Liver (tissue), 9 donors: ENCODE measurements around the gene MYOM1. TPM values are rescaled to one million over a fixed set of nuclear protein-coding genes. Genes with fewer than 3 reads are reported as not detected.

ENCODE experiments used
- DNase-seq: peaks from one replicate; pipeline ENCODE4 v3.0.0-alpha.2; 2017; ENCODE audit warnings: low spot score
- H3K27ac ChIP-seq, 2 donors: one replicate each; pipeline ENCODE4 v1.7.0; 2013; ENCODE audit warnings: inconsistent platforms in 2 of 2, low read length in 2 of 2, control low read depth in 1 of 2, low read depth in 1 of 2, mild to moderate bottlenecking in 1 of 2
- H3K27me3 ChIP-seq, 4 donors: one replicate each; pipeline versions ENCODE4 v1.6.1 to v1.7.0; 2013; ENCODE audit warnings: low read length in 3 of 4, inconsistent platforms in 1 of 4, mild to moderate bottlenecking in 1 of 4, moderate library complexity in 1 of 4; ENCODE audit not compliant: control insufficient read depth in 4 of 4, insufficient read depth in 4 of 4
- H3K36me3 ChIP-seq, 4 donors: one replicate each; pipeline versions ENCODE4 v1.6.1 to v1.7.0; 2013; ENCODE audit warnings: low read length in 3 of 4, mild to moderate bottlenecking in 3 of 4, low read depth in 1 of 4, moderate library complexity in 1 of 4; ENCODE audit not compliant: control insufficient read depth in 4 of 4, insufficient read depth in 3 of 4
- H3K4me1 ChIP-seq, 4 donors: one replicate each; pipeline versions ENCODE4 v1.6.1 to v1.7.0; 2013; ENCODE audit warnings: low read length in 3 of 4, mild to moderate bottlenecking in 3 of 4, moderate library complexity in 1 of 4; ENCODE audit not compliant: control insufficient read depth in 4 of 4, insufficient read depth in 4 of 4
- H3K4me3 ChIP-seq, 3 donors: one replicate each; pipeline versions ENCODE4 v1.6.1 to v1.7.0; 2013; ENCODE audit warnings: low read length in 3 of 3, control low read depth in 1 of 3, low read depth in 1 of 3, mild to moderate bottlenecking in 1 of 3
- H3K9ac ChIP-seq, 2 donors: one replicate each; pipeline ENCODE4 v1.7.0; 2013; ENCODE audit warnings: low read length in 2 of 2, mild to moderate bottlenecking in 2 of 2, moderate library complexity in 2 of 2, control low read depth in 1 of 2, low read depth in 1 of 2
- H3K9me3 ChIP-seq, 4 donors: one replicate each; pipeline versions ENCODE4 v1.6.1 to v1.7.0; 2013; ENCODE audit warnings: low read length in 3 of 4; ENCODE audit not compliant: control insufficient read depth in 4 of 4
- ATF3 ChIP-seq: IDR thresholded peaks from 2 replicates; pipeline ENCODE4 v1.6.1; 2016; ENCODE audit warnings: antibody characterized with exemption
- CTCF ChIP-seq: fragments of 150-350 bp; IDR thresholded peaks from 2 replicates; pipeline ENCODE4 v1.5.1; 2017; ENCODE audit warnings: improper control_type of control experiment, low read depth, low read length; ENCODE audit not compliant: missing input control
- EGR1 ChIP-seq, 2 donors: IDR thresholded peaks; 2 replicates each; pipeline ENCODE4 v1.6.1; 2016 to 2018; ENCODE audit warnings: antibody characterized with exemption in 2 of 2, low read depth in 2 of 2
- FOXA1 ChIP-seq: IDR thresholded peaks from 2 replicates; pipeline ENCODE4 v1.6.1; 2016; ENCODE audit warnings: antibody characterized with exemption
- FOXA2 ChIP-seq: IDR thresholded peaks from 2 replicates; pipeline ENCODE4 v1.6.1; 2016; ENCODE audit warnings: antibody characterized with exemption
- GABPA ChIP-seq, 2 donors: IDR thresholded peaks in 1 of 2; conservative IDR thresholded peaks in 1 of 2; 2 replicates each; pipeline ENCODE4 v1.6.1; 2016; ENCODE audit warnings: antibody characterized with exemption in 2 of 2, mild to moderate bottlenecking in 1 of 2, moderate library complexity in 1 of 2
- HNF4A ChIP-seq, 2 donors: conservative IDR thresholded peaks; 2 replicates each; pipeline ENCODE4 v1.6.1; 2016; ENCODE audit warnings: antibody characterized with exemption in 2 of 2, mild to moderate bottlenecking in 2 of 2
- HNF4G ChIP-seq: IDR thresholded peaks from 2 replicates; pipeline ENCODE4 v1.6.1; 2016; ENCODE audit warnings: antibody characterized with exemption
- JUND ChIP-seq, 2 donors: IDR thresholded peaks; 2 replicates each; pipeline ENCODE4 v1.6.1; 2016; ENCODE audit warnings: antibody characterized with exemption in 2 of 2
- MAX ChIP-seq: IDR thresholded peaks from 2 replicates; pipeline ENCODE4 v1.6.1; 2016; ENCODE audit warnings: antibody characterized with exemption
- NR2F2 ChIP-seq: IDR thresholded peaks from 2 replicates; pipeline ENCODE4 v1.6.1; 2016; ENCODE audit warnings: antibody characterized with exemption
- RAD21 ChIP-seq, 2 donors: IDR thresholded peaks; 2 replicates each; pipeline ENCODE4 v1.6.1; 2016; ENCODE audit warnings: antibody characterized with exemption in 2 of 2, mild to moderate bottlenecking in 2 of 2
- REST ChIP-seq: IDR thresholded peaks from 2 replicates; pipeline ENCODE4 v1.6.1; 2016; ENCODE audit warnings: antibody characterized with exemption, mild to moderate bottlenecking
- RXRA ChIP-seq, 2 donors: IDR thresholded peaks; 2 replicates each; pipeline ENCODE4 v1.6.1; 2017 to 2018; ENCODE audit warnings: antibody characterized with exemption in 2 of 2, mild to moderate bottlenecking in 1 of 2
- SP1 ChIP-seq: IDR thresholded peaks from 2 replicates; pipeline ENCODE4 v1.6.1; 2018; ENCODE audit warnings: antibody characterized with exemption, mild to moderate bottlenecking
- TAF1 ChIP-seq: conservative IDR thresholded peaks from 2 replicates; pipeline ENCODE4 v1.6.1; 2016; ENCODE audit warnings: antibody characterized with exemption, mild to moderate bottlenecking
- YY1 ChIP-seq: IDR thresholded peaks from 2 replicates; pipeline ENCODE4 v1.6.1; 2016; ENCODE audit warnings: antibody characterized with exemption, mild to moderate bottlenecking
- ZBTB33 ChIP-seq: IDR thresholded peaks from 2 replicates; pipeline ENCODE4 v1.6.1; 2016; ENCODE audit warnings: antibody characterized with exemption
- WGBS: extraction: QIAGEN DNeasy Blood & Tissue Kit; methylation state at CpG from one replicate; pipeline ENCODE4 v1.1.7; 2013; 5-methylcytosine and 5-hydroxymethylcytosine counted together
- polyA plus RNA-seq, 2 donors: library from polyadenylated mRNA; stranded (reverse) in 1 of 2; unstranded in 1 of 2; fragments of 200-250 nt in 1 of 2; fragments of >200 nt in 1 of 2; fragmentation: Nextera tagmentation in 1 of 2; extraction: Ambion mirVana in 1 of 2; gene quantifications; one replicate each; pipeline versions ENCODE4 v1.2.1 to v1.2.3, GENCODE V29; 2013 to 2015
- total RNA-seq, 2 donors: library from RNA; depleted of rRNA; stranded (reverse); fragments of >200 nt; gene quantifications; one replicate each; pipeline ENCODE4 v1.2.3, GENCODE V29; 2014
- donor health status: healthy.
- donor health status: healthy.
- donor health status: healthy.
- donor health status: healthy.
- donor health status: healthy.

Gene MYOM1
- total and polyA plus RNA-seq, 4 donors: 10.1 to 48.4 (median 21.3) TPM

GRCh38 chr18:3100498-3101132 lies 119.2 kb downstream of the MYOM1 start:
- Histone ChIP-seq H3K27me3 (no peaks in the 10 kb centered on the region), H3K36me3 (peaks cover 0 to 3% (median 0%) of the 10 kb centered on the region in 4 donors), H3K9me3 (no peaks in the 10 kb centered on the region), H3K4me1 (no peaks in the 10 kb centered on the region), H3K27ac (no peak overlapping the region), H3K4me3 (no peak overlapping the region), H3K9ac (no peak overlapping the region)
- DNase-seq: no peak
- 63% methylated on average over 3 of the region's 3 CpGs for WGBS
- no peak for TF ChIP-seq GABPA (IDR thresholded peaks at IDR 0.05 in 1 of 2, conservative IDR thresholded peaks at IDR 0.05 in 1 of 2)
- no peak for TF ChIP-seq FOXA1
- TF ChIP-seq ATF3: no peak

GRCh38 chr18:3099327-3099726 lies 120.4 kb downstream of the MYOM1 start:
- Histone ChIP-seq H3K4me3 (no peak overlapping the region), H3K27me3 (no peaks in the 10 kb centered on the region), H3K27ac (no peak overlapping the region), H3K4me1 (peaks cover 0 to 5% (median 2%) of the 10 kb centered on the region in 4 donors), H3K36me3 (peaks cover 0 to 3% (median 0%) of the 10 kb centered on the region in 4 donors), H3K9me3 (no peaks in the 10 kb centered on the region), H3K9ac (no peak overlapping the region)
- TF ChIP-seq ATF3: no peak
- no peak for TF ChIP-seq NR2F2
- no peak for TF ChIP-seq TAF1
- TF ChIP-seq ZBTB33: no peak
- TF ChIP-seq FOXA1: no peak
- TF ChIP-seq YY1: no peak
- no peak for TF ChIP-seq CTCF
- no peak for TF ChIP-seq RAD21 (IDR thresholded peaks at IDR 0.05)
- no peak for TF ChIP-seq EGR1 (IDR thresholded peaks at IDR 0.05; ENCODE audit: low read depth in 2 of 2)
- no peak for TF ChIP-seq FOXA2
- TF ChIP-seq HNF4G: no peak
- TF ChIP-seq GABPA (IDR thresholded peaks at IDR 0.05 in 1 of 2, conservative IDR thresholded peaks at IDR 0.05 in 1 of 2): no peak
- no peak for TF ChIP-seq MAX
- TF ChIP-seq REST: no peak
- no peak for TF ChIP-seq HNF4A (conservative IDR thresholded peaks at IDR 0.05)
- no peak for TF ChIP-seq SP1
- no peak for TF ChIP-seq RXRA (IDR thresholded peaks at IDR 0.05)
- TF ChIP-seq JUND (IDR thresholded peaks at IDR 0.05): no peak
- WGBS: 37% methylated on average over 1 of the region's 1 CpG
- DNase-seq: no peak
